ENCODE data around the gene CCDC188.

The CCDC188 gene

DNA sequence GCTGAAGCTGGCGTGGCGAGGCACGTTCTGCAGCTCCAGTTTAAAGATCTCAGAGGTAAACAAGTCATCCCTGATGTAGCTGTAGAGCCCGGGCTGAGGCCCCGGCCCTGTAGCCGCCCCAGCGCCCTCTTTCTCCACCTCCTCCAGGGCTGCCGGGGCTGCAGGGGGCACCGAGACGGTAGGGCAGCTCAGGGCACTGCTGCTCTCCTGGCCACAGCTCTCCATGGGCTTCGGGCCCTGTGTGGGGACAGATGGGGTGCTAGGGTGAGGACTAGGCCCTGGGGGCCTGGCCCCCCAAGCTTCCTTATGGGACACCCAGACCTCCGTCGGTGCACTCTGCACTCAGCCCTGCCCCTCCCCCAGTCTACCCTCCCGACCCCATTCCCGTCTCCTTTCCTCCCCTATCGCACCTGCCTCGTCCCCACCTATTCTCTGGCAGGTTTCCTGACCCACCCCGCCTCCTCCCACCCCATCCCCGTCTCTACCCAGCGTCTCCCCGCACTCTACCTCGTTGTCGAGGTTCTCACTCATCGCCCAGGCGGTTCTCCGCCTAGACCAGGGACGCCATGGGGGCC, 34.4 kb downstream of the CCDC188 start:
- DNase-seq = no peak

DNA sequence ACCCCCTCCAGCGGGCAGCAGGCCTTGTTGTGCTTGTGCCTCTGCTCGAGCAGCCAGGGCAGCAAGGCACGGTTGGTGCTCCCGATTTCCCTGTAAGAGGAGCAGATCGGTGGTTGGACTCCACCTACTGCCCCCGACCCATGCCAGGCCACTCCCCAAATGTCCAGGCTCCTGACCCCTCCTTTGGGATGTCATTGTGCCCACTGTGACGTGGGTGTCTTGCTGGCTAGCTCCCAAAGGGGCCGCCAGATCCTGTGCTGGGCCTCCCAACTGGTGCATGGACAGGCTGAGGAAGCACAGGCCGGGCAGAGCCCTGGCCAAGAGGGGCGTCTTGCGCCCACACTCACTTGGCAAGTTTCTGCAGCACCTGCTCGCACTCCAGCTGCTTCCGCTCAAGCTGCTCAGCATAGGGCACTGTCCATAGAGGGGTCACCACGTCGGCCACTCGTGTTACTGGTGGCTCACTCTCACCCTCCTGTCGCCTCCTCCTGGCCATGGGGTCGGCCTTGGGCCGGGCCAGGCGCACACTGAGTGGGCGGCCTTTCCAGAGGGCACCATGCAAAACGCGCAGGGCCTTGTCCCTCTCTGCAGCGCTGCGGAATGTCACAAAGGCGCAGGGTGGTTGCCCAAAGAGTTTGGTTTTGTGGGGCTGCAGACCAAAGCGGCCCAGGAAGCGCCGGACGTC, 35.0 kb downstream of the CCDC188 start, which contains the start of gene RANBP1:
Gene RANBP1 (plus strand): TSS at position 414 of the 685 bp plus-strand sequence. CDS start 81 bp downstream, at position 495.
- no peak for DNase-seq

DNA sequence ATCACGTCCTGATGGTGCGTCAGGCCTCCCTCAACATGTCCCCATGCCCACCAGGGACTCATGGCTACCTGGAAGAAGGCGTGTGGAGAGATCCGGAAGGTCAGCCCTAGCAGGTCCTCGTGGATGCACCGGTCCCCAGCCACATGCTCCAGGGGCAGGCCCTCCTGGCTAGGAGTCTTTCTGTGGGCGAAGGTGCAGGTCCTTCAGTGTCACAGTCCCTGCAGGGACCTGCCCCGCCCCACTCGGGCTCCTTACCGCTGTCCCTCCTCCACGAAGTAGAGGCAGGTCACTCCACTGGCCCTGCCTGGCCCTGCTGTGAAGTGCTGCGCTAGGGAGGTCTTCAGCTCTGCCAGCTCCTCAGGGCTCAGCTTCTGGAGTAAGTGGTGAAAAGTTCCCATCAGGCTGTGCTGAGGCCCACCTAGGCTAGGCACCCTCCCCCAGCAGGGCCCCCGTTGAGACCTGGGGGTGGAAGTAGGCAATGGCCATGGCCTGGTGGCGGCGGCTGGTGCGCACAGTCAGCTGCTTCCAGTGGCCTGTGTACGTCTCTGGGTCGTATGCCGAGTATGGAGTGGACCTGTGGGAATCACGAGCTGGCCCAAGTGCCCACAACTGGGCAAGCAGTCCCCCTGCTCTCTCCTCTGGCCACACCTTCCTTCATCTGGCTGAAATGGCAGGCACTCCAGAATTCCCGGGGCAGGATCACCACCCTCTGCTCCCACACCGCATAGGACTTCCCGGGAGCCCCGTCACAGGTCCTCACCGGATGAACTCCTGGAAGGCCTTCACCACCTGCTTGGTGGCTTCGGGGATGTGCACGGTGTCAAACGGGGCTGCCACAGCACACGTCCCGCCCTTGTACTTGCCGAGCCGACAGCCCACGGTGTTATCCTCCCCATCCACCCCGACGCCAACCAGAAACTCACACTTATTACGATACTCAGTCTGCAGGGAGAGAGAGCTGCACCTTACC, 36.1 kb downstream of the CCDC188 start:
- no peak for DNase-seq

DNA sequence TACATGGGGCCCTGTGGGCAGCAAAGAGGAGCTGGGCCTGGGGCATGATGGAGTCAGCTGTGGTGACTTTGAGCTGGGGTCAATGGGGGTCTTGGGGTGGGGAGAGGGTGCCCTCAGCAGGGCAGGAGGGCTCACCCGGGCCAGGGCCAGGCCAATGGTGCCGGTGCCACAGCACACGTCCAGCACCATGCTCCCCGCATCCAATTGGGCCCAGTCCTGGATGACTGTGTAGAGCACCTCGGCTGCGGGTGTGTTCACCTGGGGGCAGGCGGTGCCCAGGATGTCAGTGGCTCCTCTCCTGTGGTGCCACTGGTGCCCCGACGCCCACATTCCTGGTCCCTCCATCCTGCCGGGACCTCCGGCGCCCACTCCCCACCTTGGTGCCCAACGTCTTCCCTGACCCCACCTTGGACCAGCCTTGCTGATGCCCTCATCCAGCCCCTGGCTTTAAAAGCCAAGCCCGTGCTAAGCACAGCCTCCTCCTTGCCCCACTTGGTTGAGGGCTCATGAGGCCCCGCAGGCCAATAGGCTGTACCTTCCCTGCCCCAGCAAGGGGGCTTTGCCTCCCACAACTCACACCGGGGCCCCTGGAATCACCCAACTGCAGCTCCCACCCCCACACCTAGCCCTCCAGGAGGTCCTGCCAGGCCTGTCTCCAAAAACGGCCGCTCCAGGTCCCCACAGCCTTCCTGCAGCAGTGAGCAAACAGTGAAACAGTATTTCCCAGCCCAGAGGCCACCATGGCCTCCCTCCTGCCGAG, 37.1 kb downstream of the CCDC188 start:
- DNase-seq = no peak

DNA sequence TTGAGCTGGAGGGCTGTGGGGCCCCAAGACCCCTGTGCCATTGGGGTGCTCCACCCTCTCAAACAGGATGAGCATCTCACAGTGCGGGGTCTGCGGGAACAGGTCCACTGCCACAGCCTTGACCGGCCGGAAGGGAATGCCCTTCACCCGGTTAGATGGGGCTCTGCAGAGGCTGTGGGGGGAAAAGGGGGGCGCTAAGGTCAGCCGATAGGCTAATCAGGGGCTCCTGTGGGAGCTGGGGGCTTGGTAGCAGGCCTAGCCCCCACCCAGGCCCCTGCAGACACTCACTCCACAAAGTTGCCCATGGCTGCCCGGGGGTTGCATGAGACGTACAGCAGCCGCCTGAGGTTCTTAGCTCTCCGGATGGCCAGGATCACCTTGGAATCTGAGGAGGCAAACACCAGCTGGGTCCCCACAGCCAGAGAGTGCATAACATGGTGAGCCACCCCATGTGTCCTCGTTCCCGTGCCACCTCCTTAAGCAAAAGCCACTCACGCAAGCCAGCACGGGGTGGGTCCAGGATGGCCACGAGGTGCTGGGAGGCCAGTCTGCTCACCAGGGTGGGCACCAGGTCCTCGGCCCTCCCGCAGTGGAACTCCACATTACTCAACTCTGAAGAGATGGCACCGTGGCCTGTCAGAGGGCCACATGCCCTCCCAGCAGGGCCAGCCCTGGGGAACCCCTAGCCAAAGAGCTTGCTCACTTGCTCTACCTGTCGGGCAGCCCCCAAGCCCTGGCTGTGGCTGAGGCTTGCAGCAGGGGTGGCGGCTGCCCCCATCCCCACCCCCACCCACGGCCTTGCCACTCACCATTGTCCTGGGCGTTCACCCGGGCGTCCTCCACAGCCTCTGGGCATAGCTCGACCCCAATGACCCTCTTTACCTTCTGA, 38.0 kb downstream of the CCDC188 start:
- DNase-seq = no peak

DNA sequence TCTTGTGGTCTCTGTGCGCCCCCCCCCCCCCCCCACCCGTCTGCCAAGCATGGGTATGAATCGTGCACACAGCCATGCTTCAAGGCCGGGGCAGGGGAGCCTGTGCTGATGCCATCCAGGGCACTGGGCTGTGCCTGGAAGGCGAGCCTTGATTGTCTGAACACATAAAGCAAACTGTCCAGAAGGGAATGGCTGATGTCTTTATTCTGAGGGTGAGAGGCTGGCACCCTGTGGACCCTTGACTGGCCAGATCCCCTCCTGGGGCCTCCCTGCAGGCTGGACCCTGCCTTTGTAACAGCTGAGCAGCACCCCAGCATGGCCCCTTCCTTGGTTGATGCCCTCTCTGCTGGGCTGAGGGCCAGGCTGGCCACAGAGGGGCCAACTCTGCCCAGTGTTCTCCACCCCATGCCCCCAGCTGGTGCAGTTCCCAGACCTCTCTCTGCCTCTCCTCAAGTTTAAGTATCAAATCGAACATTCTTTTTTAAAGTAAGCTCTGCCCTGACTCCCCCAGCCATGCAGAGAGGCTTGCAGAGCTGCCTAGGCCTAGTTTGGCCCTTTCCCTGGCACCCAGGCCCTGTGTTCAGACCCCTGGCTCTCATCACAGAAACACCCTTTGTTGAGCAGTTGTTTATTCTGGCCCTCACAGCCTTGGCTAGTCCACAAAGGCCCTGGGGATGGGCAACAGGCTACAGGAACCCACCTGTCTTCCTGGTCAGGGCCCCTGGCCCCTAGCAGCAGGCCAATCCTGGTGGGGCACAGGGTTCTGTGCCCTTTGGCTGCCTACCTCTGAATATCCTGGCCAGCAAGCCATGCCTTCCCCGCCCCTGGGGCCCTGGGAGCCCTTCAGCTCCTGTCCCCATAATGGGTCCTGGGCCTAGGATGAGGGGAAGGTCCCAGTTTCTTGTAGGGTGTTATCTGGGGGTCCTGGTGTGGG, 38.9 kb downstream of the CCDC188 start:
- no peak for DNase-seq

DNA sequence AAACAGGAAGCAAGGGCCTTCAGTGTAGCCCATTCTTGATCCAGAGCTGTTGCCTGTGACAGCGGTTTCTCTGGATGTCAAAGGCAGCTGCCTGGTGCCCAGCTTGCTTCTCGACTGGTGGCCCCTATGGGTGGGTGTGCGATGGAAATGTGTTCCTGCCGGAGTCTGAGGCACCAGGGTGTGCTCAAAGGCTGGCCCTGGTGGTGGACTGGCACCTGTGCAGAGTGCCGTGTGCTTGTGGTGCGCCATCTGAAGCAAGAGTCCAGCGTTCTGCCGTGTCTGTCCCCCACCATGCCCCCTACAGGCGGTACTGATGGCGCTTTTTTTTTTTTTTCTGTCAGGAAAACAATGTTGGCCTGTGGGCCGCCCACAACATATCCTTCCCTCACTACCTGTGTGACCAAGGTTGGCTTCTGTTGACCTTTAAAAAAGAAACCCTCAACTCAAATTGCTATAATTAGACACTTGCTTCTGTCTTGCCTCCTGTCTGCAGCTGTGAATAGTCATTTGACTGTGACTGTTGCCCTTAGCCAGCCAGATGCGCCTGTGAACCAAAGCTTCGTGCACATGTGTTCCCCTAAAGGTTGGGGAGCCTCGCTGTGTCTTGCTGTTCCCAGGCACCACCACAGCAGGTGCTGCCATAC, 39.7 kb downstream of the CCDC188 start:
- DNase-seq = peak in 1 of 5 donors; percentile 40

DNA sequence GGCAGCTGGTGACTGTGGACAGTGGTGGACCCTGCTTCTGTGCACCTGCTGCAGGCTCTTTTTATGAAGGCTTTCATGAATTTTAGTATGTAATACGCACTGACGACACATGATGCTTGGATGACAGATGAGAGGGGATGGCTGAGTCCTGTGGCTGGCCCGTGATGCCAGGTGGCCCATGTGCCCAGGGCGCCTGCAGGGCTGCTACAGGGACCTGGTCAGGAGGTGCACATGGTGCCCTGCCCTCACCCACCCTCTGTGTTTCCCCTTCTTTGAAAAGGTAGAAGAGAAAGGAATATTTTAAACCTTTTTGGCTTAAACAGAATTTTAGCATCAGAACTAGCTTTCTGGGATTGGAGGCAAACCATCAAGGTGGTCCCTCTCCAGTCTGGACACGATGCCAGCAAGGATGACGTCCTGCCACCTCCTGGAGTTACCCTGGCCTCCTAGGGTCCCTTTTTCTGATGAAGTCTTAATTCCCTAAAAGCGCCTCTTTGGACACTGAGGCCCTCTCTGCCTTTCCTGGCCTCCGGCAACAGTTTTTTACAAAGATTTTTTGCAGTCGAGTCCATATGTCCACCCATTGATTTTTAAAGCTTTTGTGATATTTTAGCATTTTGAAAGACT, 40.4 kb downstream of the CCDC188 start:
- DNase-seq = no peak

DNA sequence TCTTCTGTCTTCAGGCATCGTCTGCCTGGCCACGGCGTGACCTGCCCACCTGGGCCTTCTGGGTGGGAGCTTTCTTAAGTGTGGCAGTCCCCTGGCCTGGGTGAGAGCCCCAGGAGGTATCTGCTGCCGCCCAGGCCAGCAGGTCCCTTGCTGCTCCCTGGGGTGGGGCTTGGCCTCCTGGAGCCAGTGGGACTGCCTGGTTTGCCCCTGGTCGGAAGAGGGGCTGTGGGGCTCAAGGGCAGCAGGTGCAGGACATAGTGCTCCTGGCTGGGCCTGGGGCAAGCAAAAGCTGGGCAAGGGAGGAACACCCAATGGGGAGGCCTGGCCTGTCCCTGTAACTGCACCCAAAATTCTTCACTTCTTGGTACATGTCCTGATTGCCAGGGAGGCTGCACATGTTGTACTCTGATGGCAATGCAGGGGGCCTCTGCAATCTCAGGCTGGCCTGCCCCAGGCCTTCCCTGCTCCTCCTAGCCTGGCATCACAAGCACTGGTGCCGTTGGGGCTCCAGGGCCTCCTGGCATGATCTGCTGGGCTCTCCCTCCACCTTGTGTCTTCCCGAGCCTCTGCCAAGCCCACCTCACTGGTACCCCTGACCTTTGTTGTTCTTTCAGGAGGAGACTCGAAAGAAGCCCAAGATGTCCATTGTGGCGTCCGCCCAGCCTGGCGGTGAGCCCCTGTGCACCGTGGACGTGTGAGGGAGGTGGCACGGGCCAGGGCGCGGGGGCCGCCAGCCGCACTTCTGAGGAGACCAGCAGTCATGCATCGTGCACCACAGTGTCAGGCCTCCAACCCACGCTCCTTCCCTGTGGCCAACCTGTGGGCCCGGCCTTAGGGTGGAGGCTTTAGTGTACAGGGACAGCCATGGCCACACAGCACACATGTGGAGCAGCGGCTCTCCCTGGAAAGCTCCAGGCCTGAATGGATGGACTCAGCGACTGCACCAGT, 41.2 kb downstream of the CCDC188 start:
- no peak for DNase-seq

DNA sequence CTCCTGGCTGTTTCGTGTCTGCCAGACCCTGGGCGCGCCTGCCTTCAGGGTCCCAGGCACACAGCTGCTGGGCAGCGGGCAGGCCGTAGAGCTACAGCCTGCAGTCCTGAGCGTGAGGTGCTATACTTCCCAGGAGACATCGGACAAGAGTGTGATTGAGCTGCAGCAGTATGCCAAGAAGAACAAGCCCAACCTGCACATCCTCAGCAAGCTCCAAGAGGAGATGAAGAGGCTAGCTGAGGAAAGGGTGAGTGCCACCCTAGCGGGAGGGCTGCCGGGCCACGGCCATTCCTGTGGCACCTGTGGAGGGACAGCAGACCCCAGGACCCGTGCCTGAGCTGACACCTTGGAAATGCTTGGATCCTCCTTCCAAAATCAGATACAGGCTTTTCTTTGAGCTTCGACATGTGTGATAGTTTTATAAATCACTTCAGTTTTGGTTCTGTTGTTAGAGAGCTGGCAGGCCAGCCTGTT, 42.1 kb downstream of the CCDC188 start:
- no peak for DNase-seq

DNA sequence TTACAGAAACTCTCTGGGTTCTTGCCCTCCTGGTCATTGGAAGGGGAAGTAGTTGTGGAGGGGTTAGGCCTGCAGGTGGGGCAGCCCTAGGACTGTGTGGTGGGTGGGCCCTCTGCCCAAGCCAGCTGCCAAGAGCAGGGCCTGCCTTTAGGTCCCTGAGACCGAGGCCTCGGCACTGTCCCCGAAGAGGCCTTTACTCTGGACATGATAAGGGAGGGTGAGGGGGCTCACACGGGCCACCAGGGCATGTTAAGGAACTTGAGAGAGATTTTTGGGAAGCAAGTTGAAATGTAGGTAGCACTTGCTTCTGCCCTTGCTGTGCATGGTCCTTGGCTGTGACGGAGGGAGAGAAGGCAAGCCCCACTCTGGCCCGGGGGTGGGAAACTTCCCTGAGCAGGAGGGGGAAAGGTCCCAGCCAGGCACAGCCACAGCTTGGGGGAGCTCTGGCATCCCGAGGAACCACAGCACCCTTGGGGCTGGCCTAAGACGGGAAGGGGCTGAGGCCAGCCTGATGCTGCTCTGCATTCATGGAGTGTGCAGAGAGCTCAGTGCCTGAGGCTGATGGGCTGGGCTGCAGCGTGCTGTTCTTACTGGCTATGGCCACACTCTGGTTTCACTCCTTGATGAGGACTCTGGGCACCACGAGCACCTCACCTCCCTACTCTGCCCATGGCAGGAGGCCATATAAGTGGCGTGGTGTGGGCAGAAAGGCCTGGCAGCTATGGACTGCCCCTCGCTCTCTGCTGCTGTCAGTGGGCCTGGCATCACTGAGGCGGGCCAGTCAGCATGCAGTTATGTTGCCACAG, 42.7 kb downstream of the CCDC188 start:
- no peak for DNase-seq

DNA sequence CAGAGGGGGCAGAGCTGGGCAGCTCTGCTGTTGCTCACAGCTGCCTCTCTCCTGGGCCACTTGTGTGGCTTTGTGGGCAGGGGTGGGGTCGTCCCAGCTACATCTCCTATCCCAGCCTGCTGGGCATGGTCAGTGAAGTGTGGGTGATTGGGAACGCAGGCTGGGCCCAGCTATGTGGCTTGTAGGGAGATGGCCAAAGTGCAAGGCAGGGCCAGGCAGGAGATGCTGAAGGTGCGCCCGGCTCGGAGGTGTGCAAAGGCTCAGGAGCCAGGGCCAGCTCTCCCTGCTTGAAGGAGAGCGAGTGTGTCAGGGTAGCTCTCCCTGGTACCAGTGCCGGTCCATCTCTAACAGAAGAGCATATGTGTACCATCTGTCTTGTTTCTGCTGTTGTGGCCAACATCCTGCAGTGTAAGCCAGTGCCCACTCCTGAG, 43.4 kb downstream of the CCDC188 start:
- DNase-seq = no peak

DNA sequence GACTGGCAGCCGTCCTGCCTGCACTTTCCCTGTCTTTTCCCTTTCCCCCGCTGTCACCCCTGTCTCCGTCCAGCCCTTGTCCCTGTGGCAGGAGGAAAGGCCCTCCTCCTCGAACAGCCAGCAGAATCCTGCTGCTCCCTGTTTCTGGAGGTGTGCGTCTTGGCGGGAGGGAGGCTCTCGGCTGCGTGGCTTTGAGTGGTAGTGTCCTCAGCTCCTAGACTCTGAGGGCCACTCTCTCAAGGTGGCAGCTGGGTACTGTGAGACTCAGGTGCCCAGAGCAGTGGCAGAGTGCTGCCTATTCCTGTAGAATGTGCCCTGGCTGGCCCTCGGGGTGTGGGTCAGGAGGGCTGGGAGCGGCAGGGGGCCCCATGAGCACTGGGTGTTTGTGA, 44.0 kb downstream of the CCDC188 start:
- DNase-seq = no peak

DNA sequence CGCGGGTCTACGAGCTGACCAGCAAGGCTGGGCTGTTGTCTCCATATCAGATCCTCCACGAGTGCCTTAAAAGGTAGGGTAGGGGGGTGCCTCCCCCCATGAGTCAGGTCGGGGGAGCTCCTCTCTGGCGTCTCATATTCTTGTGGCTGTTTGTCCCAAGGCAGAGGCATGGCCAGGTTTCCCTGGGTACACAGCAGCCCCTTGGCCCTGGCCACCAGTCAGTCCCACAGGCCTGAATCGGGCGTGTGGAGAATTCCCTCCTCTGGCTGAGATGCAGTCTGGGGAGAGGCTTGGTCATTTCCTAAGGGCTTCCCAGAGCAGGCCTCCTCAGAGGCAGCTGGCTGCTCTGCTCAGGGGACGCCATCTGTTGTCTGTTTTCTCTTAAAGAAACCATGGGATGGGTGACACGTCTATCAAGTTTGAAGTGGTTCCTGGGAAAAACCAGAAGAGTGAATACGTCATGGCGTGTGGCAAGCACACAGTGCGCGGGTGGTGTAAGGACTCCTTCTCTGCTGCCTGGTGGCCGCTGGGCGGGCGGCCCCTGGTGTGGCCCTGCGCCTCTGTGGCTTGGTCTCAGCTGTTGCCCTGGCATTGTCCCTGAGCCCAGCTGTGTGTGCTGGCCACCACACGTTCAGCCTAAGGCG, 44.5 kb downstream of the CCDC188 start:
- DNase-seq = no peak

DNA sequence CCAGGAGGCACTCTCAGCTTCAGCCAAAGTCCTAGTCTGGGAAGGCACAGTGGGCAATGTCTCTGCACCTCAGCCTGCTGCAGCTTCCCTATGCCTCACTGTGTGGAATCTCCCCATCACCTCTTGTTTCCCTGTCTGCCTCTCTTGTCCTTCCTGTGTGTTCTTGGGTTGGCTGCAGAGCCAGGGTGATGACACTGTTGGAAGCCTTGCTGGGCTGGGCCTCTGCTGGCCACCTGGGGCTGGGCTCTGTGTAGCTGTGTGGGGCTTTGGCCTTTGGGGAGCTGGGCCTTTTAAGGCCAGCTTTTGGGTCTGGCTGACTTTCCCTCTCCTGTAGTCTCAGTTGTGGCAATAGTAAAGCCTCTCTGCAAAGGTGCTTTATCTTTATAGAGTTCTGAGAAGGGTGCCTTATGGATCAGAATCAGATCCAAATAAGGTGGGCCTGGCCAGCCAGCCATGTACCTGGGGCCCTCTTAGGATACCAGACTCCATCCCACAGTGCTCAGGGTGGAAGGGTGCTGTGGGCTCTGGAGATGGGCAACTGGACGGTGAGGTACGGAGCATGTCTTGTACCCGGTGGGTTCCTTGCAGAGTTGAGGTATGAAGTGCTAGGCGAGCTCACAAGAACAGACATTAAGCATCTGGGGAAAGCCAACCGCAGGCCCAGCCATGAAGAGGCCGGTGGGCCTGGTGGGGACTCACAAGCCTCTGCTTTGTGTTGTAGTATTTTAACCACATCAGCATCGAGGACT, 45.2 kb downstream of the CCDC188 start:
- no peak for DNase-seq

DNA sequence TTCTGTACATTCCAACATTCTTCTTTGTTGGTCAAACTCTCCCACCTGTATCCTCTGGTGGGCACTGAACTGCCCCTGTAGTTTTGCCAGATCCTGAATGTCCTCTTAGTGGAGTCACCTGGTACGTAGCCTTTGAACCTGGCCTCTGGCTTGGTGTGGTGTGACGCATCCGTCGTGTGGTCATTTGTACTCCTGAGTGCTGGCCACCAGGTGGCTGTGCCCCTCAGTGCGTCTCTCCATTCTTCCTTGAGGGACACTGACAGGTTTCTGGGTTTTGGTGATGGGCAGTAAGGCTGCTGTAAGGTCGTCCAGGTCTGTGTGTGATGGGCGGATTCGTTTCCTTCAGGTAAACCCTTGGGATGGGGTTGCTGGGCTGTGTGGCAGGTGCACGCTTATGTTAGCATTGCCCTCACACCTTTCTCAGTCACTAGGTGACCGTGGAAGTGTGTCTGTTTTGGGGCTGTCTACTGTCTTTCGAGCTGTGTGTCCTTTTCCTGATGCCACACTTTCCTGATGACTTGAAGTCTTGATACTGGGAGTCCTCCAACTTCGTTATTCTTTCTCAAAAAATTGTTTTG, 48.6 kb downstream of the CCDC188 start:
- DNase-seq = no peak

Measured in T-helper 1 cell (primary cell).